A549 (cell line): ENCODE measurements around the gene NEMF.
"Not testable (repeated sequence)": the region's sequence is repeated elsewhere in the genome, so short reads cannot be mapped to it uniquely, and the experiment has no call there.

Experiments used
- CEBPB ChIP-seq, 2 experiments: fragments of >200 bp in 1 of 2; sonication (Bioruptor Twin) in 1 of 2; formaldehyde crosslinking in 1 of 2; IDR thresholded peaks; 2 replicates each; pipeline ENCODE4 v1.6.1; 2012 to 2016
- CHD2 ChIP-seq: fragments of 150-350 bp; IDR thresholded peaks from 2 replicates; pipeline ENCODE4 v1.6.1; 2014; ENCODE audit warnings: low read length; ENCODE audit not compliant: partially characterized antibody
- CTCF ChIP-seq: fragments of >200 bp; sonication (Bioruptor Twin); formaldehyde crosslinking; IDR thresholded peaks from 3 replicates; pipeline ENCODE4 v1.5.1; 2016
- E2F6 ChIP-seq: IDR thresholded peaks from 2 replicates; pipeline ENCODE4 v1.6.1; 2012; ENCODE audit warnings: low read depth, borderline replicate concordance
- ELK1 ChIP-seq: fragments of 150-350 bp; IDR thresholded peaks from 2 replicates; pipeline ENCODE4 v1.6.1; 2014; ENCODE audit warnings: low read depth, mild to moderate bottlenecking, low read length
- HDAC2 ChIP-seq: fragments of 200-600 bp; sonication (generic); IDR thresholded peaks from 2 replicates; pipeline ENCODE4 v1.6.1; 2016
- MAX ChIP-seq: IDR thresholded peaks from 2 replicates; pipeline ENCODE4 v1.6.1; 2012
- POLR2A ChIP-seq: IDR thresholded peaks from 2 replicates; pipeline ENCODE4 v1.6.1; 2012; ENCODE audit warnings: mild to moderate bottlenecking, low read length
- RCOR1 ChIP-seq: fragments of 150-350 bp; IDR thresholded peaks from 2 replicates; pipeline ENCODE4 v1.6.1; 2014; ENCODE audit warnings: antibody characterized with exemption, low read length, low read depth
- REST ChIP-seq: fragments of 200-600 bp; sonication (generic); IDR thresholded peaks from 2 replicates; pipeline ENCODE4 v1.6.1; 2016; ENCODE audit warnings: antibody characterized with exemption, mild to moderate bottlenecking, moderate library complexity

- not testable (repeated sequence) for TF ChIP-seq CTCF; CHD2; HDAC2; CEBPB (IDR thresholded peaks at IDR 0.05); MAX; REST; E2F6; RCOR1; ELK1; POLR2A
Measured at GRCh38 chr14:49781040-49781439, 71.5 kb downstream of the NEMF start.
